Activated B cell treated with CpG ODN at 0.5 μM for 24 hours (primary cell): Measurements from ENCODE around the gene SNX13. TPM values are rescaled to one million over a fixed set of nuclear protein-coding genes. Genes with fewer than 3 reads are reported as not detected.

Experiments
- ATAC-seq: fragments of 200-7000 bp; cut with Tn5 transposase; one replicate; pipeline ENCODE4 v1.10.0; 2021; ENCODE audit warnings: low read depth, mild to moderate bottlenecking, moderate library complexity
- CTCF ChIA-PET: fragments of 350-600 bp; sonication (Branson Sonifier 250); formaldehyde crosslinking; loops from one replicate; lab custom pipeline; 2021; ENCODE audit warnings: antibody characterized with exemption; lab: Charles Lee
- POLR2A ChIA-PET: fragments of 350-600 bp; sonication (Branson Sonifier 250); formaldehyde crosslinking; loops from one replicate; lab custom pipeline; 2021; ENCODE audit warnings: antibody characterized with exemption; lab: Charles Lee
- DNase-seq: peaks from one replicate; pipeline ENCODE4 v3.0.0; 2022
- H3K27ac Mint-ChIP-seq: one replicate; pipeline ENCODE4 v1.8.0; 2020; ENCODE audit warnings: mixed read lengths
- H3K27me3 Mint-ChIP-seq: one replicate; pipeline ENCODE4 v1.8.0; 2021; ENCODE audit warnings: mixed read lengths
- H3K36me3 Mint-ChIP-seq: one replicate; pipeline ENCODE4 v1.8.0; 2021; ENCODE audit warnings: low read depth, mixed read lengths
- H3K4me1 Mint-ChIP-seq: one replicate; pipeline ENCODE4 v1.8.0; 2021; ENCODE audit warnings: mixed read lengths
- H3K4me3 Mint-ChIP-seq: one replicate; pipeline ENCODE4 v1.8.0; 2020; ENCODE audit warnings: mild to moderate bottlenecking, mixed read lengths
- H3K9me3 Mint-ChIP-seq: one replicate; pipeline ENCODE4 v1.8.0; 2020; ENCODE audit warnings: mixed read lengths
- intact Hi-C: fragments of 100-400 bp; cut with micrococcal nuclease; formaldehyde crosslinking; loops from one replicate; pipeline ENCODE4 v1.15.1; 2024
- total RNA-seq: library from RNA; stranded (reverse); gene quantifications from 2 replicates; pipeline ENCODE4 v1.2.3, GENCODE V29; 2022
- TF ChIP-seq, protein P1 (sequence below): fragments of 200-600 bp; IDR thresholded peaks from one replicate; pipeline ENCODE4 v1.8.0; 2022; ENCODE audit warnings: antibody characterized with exemption, mild to moderate bottlenecking

SNX13 gene
- total RNA-seq, 1 donor from 2014 or later, result 46.5 TPM

GRCh38 chr7:17986851-17987250 lies 46.6 kb upstream of the SNX13 start:
- Mint-ChIP-seq H3K27ac (no peak overlapping the region), H3K27me3 (peaks cover 2% of the 10 kb centered on the region), H3K4me3 (no peak overlapping the region), H3K4me1 (peaks cover 10% of the 10 kb centered on the region), H3K9me3 (peaks cover 6% of the 10 kb centered on the region), H3K36me3 (no peaks in the 10 kb centered on the region)
- POLR2A ChIA-PET, result no interaction called here
- no peak for ATAC-seq
- TF ChIP-seq, protein P1, sequence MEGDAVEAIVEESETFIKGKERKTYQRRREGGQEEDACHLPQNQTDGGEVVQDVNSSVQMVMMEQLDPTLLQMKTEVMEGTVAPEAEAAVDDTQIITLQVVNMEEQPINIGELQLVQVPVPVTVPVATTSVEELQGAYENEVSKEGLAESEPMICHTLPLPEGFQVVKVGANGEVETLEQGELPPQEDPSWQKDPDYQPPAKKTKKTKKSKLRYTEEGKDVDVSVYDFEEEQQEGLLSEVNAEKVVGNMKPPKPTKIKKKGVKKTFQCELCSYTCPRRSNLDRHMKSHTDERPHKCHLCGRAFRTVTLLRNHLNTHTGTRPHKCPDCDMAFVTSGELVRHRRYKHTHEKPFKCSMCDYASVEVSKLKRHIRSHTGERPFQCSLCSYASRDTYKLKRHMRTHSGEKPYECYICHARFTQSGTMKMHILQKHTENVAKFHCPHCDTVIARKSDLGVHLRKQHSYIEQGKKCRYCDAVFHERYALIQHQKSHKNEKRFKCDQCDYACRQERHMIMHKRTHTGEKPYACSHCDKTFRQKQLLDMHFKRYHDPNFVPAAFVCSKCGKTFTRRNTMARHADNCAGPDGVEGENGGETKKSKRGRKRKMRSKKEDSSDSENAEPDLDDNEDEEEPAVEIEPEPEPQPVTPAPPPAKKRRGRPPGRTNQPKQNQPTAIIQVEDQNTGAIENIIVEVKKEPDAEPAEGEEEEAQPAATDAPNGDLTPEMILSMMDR, result no peak
- intact Hi-C loops, result no loop called here
- CTCF ChIA-PET, result no interaction called here
- DNase-seq, result no peak

DNA sequence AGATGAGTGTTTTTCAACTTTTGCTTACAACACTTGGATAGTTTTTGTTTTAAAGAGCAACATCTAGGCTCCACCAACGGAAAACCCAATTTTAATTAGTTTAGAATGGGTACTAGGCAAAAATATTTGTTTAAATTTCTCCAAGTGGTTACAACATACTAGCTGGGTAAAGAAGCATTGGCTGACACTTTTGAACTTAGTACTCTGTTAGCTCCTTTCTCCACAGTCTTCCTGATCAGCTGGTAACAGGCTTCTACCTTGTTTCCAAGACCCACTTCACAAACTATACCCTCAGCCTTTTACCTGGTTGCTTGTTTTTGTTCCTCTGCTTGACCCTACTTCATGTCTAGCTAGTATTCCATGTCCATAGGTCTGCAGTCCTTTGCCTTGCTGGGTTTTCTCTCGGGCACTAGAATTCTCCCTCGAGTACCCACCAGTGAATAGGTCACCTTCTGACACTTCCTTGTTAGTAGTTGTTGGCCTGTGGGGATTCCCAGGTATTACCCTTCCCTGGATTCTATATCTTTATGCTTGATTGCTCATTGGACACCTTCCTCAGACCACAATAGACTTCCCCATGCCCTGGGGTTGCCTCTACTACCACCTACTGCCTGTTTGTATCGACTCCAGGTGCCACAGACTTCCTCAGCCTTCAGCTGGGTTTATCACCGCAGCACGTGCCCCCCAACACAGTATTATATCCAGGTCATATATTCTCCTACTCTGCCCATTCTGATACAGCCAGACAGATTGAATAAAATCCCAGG lies 45.4 kb upstream of the SNX13 start:
- Mint-ChIP-seq H3K4me3 (no peak overlapping the region), H3K27me3 (peaks cover 2% of the 10 kb centered on the region), H3K36me3 (no peaks in the 10 kb centered on the region), H3K4me1 (peaks cover 10% of the 10 kb centered on the region), H3K27ac (no peak overlapping the region), H3K9me3 (peaks cover 6% of the 10 kb centered on the region)
- POLR2A ChIA-PET, result no interaction called here
- DNase-seq (no peak), ATAC-seq (no peak)
- TF ChIP-seq, protein P1, result no peak
- CTCF ChIA-PET, result interaction anchor here (1.1 kb wide), 1 partner anchor 215 kb away, joined by 3 read pairs; no protein-coding TSS in a partner anchor
- intact Hi-C loops, result no loop called here

DNA sequence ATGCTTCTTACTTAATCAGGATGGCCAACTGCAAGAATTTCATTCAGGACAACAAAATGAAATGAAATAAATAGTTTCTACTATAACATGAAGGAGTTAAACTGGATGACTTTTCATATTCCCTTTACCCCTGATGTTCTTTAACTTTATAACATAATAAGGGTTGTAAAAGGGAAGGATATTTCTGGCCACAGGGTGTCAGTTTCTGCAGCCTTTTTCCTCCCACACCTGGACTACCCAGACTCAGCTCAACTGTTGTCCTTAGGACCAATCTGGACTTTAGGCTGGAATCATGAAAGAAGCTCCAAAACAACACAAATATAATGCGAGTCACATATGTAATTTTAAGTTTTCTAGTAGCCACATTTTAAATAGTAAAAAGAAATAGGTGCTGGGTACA lies 44.0 kb upstream of the SNX13 start:
- no peak for DNase-seq
- ChIA-PET CTCF (no interaction called here), POLR2A (no interaction called here)
- Mint-ChIP-seq H3K36me3 (no peaks in the 10 kb centered on the region), H3K27ac (no peak overlapping the region), H3K27me3 (peaks cover 2% of the 10 kb centered on the region), H3K4me3 (no peak overlapping the region), H3K4me1 (peaks cover 10% of the 10 kb centered on the region), H3K9me3 (peaks cover 6% of the 10 kb centered on the region)
- no peak for ATAC-seq
- intact Hi-C loops, result no loop called here
- TF ChIP-seq, protein P1, result no peak

DNA sequence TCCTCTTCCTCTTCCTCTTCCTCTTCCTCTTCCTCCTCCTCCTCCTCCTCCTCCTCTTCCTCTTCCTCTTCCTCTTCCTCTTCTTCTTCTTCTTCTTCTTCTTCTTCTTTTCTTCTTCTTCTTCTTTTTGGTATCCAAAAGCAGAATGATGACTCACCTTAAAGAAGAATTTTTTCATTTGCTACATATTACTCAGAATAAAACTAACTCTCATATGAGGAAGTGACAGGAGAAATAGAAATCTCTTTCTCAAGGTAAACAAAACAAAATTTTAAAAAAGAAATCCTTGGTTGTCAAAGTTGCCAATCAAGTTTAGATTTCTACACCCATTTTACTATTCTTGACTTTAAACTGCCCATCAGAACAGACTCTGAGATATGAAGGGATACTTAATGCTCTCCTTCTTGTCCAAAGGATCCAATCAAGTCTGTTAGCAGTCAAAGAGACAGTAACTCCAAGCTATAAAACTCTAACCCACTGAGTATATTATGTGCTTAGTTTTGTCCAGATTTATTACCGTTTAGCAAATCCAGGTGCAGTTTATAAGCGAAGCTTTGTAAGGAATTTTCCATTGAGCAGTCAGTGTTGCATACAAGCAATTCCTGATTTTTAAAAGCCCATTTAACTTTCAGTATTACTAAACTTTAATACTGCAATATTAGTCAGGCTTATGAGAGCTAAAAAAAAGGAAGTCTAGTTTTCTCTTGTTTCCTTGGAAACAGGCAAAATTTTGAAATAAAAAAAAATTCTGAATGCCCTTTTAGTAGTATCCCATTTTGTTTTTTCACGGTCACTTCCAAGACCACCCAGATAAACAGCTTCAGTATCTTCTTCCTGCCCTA lies 43.1 kb upstream of the SNX13 start:
- TF ChIP-seq, protein P1, result no peak
- CTCF ChIA-PET, result no interaction called here
- H3K27me3 Mint-ChIP-seq, result peaks cover 2% of the 10 kb centered on the region
- peaks cover 6% of the 10 kb centered on the region for H3K9me3 Mint-ChIP-seq
- no peak overlapping the region for H3K4me3 Mint-ChIP-seq
- POLR2A ChIA-PET, result no interaction called here
- intact Hi-C loops, result no loop called here
- peak overlapping the region; percentile 6 for H3K27ac Mint-ChIP-seq
- H3K36me3 Mint-ChIP-seq, result no peaks in the 10 kb centered on the region
- H3K4me1 Mint-ChIP-seq, result peaks cover 10% of the 10 kb centered on the region
- no peak for DNase-seq
- no peak for ATAC-seq

DNA sequence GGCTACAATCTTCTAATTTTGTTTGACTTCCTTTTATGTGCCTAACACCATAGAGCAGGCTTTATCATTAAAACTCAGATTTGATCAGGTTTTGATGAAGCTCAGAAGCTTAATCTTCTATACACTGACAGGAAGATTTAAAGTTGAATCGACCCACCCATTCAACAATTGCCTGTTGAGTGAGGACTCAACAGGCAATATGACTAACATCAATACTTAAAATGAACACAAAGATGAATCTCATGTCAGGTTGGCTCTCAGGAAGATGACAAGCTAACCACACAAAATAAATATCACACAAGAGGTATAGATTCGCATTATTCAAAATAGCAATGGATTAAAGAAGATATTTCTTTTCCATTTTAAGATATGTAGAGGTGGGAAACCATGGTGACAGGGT lies 36.7 kb upstream of the SNX13 start:
- Mint-ChIP-seq H3K27ac (no peak overlapping the region), H3K4me3 (no peak overlapping the region), H3K4me1 (no peaks in the 10 kb centered on the region), H3K36me3 (no peaks in the 10 kb centered on the region), H3K9me3 (no peaks in the 10 kb centered on the region), H3K27me3 (no peaks in the 10 kb centered on the region)
- ChIA-PET CTCF (no interaction called here), POLR2A (no interaction called here)
- DNase-seq (no peak), ATAC-seq (no peak)
- TF ChIP-seq, protein P1, result no peak
- intact Hi-C loops, result no loop called here
